HFFc6 (cell line): ENCODE measurements around the gene SSPN. TPM values are rescaled to one million over a fixed set of nuclear protein-coding genes. Genes with fewer than 3 reads are reported as not detected.

Source experiments
- DNase-seq: peaks from one replicate; pipeline ENCODE4 v3.0.0-alpha.2; 2018
- H3K27ac Mint-ChIP-seq: 2 replicates; pipeline ENCODE4 v1.8.0; 2020; ENCODE audit warnings: mild to moderate bottlenecking, mixed read lengths
- H3K27me3 Mint-ChIP-seq: 2 replicates; pipeline ENCODE4 v1.8.0; 2021; ENCODE audit warnings: mild to moderate bottlenecking, moderate library complexity, mixed read lengths; ENCODE audit not compliant: insufficient read depth
- H3K36me3 Mint-ChIP-seq: 2 replicates; pipeline ENCODE4 v1.8.0; 2021; ENCODE audit warnings: low read depth, mixed read lengths
- H3K4me1 Mint-ChIP-seq: 2 replicates; pipeline ENCODE4 v1.8.0; 2020; ENCODE audit warnings: low read depth, mixed read lengths
- H3K4me3 Mint-ChIP-seq: 2 replicates; pipeline ENCODE4 v1.8.0; 2020; ENCODE audit warnings: mild to moderate bottlenecking, moderate library complexity, mixed read lengths
- H3K9me3 Mint-ChIP-seq: 2 replicates; pipeline ENCODE4 v1.8.0; 2020; ENCODE audit warnings: mild to moderate bottlenecking, mixed read lengths
- CTCF ChIP-seq: fragments of 200-600 bp; sonication (generic); IDR thresholded peaks from 2 replicates; pipeline ENCODE4 v1.5.0; 2021; ENCODE audit warnings: antibody characterized with exemption, mild to moderate bottlenecking
- total RNA-seq, 6 experiments: library from RNA; stranded (reverse); fragmentation: NEBNext Ultra II Directional; extraction: Animal tissue kit (Norgen Biotek cat#: 25700); gene quantifications; 2 replicates in 1 of 6; 3 replicates in 5 of 6; pipeline ENCODE4 v1.2.3, GENCODE V29; 2021

The SSPN gene
- total RNA-seq, 6 experiments from 2014 or later, result 10.6 to 17.5 (median 15.4) TPM

DNA sequence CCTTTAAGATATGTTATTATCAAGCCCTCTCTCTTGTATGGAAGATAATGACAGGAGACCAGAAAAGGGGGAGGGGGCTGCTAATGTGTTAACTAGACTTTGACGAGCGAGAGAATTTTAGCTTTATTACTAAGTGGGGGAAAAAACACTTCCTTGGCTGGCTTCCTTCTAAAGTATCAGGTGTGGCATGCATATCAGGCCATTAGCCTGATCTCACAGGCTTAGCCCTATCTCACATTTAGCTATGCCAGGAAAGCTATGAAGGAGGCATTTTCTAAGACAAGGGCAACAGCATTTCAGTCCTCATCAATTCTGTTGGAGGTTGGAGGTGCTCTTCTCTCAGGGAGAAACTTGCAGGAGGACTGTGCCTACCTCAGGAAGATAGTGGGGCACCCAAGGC, 9.9 kb downstream of the SSPN start:
- H3K36me3 Mint-ChIP-seq, result no peaks in the 10 kb centered on the region
- no peak overlapping the region for H3K4me3 Mint-ChIP-seq
- peaks cover 6% of the 10 kb centered on the region; the same call in 1 of the 2 replicates for H3K4me1 Mint-ChIP-seq
- H3K27ac Mint-ChIP-seq, result no peak overlapping the region
- no peak for DNase-seq
- TF ChIP-seq CTCF, result no peak
- no peaks in the 10 kb centered on the region for H3K27me3 Mint-ChIP-seq
- no peaks in the 10 kb centered on the region for H3K9me3 Mint-ChIP-seq

GRCh38 chr12:26205941-26206340, 10.6 kb downstream of the SSPN start:
- Mint-ChIP-seq H3K27me3 (no peaks in the 10 kb centered on the region), H3K9me3 (no peaks in the 10 kb centered on the region), H3K4me3 (no peak overlapping the region), H3K36me3 (no peaks in the 10 kb centered on the region), H3K4me1 (peaks cover 6% of the 10 kb centered on the region; the same call in 1 of the 2 replicates), H3K27ac (no peak overlapping the region)
- DNase-seq, result no peak
- TF ChIP-seq CTCF, result no peak

- H3K27me3 Mint-ChIP-seq, result no peaks in the 10 kb centered on the region
- H3K4me3 Mint-ChIP-seq, result no peak overlapping the region
These were observed 16.0 kb downstream of the SSPN start for GRCh38 chr12:26211331-26211730.

DNA sequence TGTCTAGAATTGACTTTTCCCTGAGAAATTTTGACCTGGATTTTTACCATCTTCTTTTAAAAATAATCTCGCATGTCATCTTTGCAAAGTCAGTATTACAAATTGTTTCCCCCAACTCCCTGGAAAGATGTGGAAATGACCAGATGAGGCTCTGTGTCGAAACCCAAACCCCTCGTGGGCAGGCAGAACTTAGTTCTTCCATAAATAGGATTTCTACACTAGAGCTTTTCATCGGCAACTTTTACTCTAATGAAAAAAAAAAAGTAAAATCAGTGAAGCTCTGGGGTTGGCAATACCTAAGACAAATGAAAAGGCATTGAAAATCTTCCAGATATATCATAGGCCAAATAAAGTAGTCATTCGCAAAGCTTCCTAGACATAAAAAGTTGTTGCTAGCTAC, 17.0 kb downstream of the SSPN start:
- DNase-seq, result no peak
- no peak for TF ChIP-seq CTCF
- H3K9me3 Mint-ChIP-seq, result no peaks in the 10 kb centered on the region
- H3K27me3 Mint-ChIP-seq, result no peaks in the 10 kb centered on the region
- H3K27ac Mint-ChIP-seq, result no peak overlapping the region
- H3K4me1 Mint-ChIP-seq, result peaks cover 23% of the 10 kb centered on the region
- no peaks in the 10 kb centered on the region for H3K36me3 Mint-ChIP-seq
- H3K4me3 Mint-ChIP-seq, result no peak overlapping the region

More at GRCh38 chr12:26211331-26211730, 16.0 kb downstream of the SSPN start:
- DNase-seq, result no peak
- no peak overlapping the region for H3K27ac Mint-ChIP-seq
- no peaks in the 10 kb centered on the region for H3K9me3 Mint-ChIP-seq
- no peaks in the 10 kb centered on the region for H3K36me3 Mint-ChIP-seq
- TF ChIP-seq CTCF, result no peak
- H3K4me1 Mint-ChIP-seq, result peaks cover 23% of the 10 kb centered on the region

- no peak for TF ChIP-seq CTCF
- H3K27ac Mint-ChIP-seq, result no peak overlapping the region; the same call in 1 of the 2 replicates
- no peaks in the 10 kb centered on the region for H3K36me3 Mint-ChIP-seq
- H3K4me3 Mint-ChIP-seq, result no peak overlapping the region
- H3K27me3 Mint-ChIP-seq, result no peaks in the 10 kb centered on the region
- no peak for DNase-seq
- peaks cover 23% of the 10 kb centered on the region for H3K4me1 Mint-ChIP-seq
- no peaks in the 10 kb centered on the region for H3K9me3 Mint-ChIP-seq
These were observed 17.6 kb downstream of the SSPN start for GRCh38 chr12:26212988-26213387.

- no peak overlapping the region for H3K27ac Mint-ChIP-seq
- no peaks in the 10 kb centered on the region for H3K27me3 Mint-ChIP-seq
- no peaks in the 10 kb centered on the region for H3K36me3 Mint-ChIP-seq
- no peak for TF ChIP-seq CTCF
- DNase-seq, result no peak
- H3K9me3 Mint-ChIP-seq, result no peaks in the 10 kb centered on the region
- no peak overlapping the region for H3K4me3 Mint-ChIP-seq
- H3K4me1 Mint-ChIP-seq, result peaks cover 23% of the 10 kb centered on the region
These were observed 18.7 kb downstream of the SSPN start for GRCh38 chr12:26214121-26214520.
